Aorta (tissue), 5 donors: ENCODE results near the gene CFHR4. TPM values are rescaled to one million over a fixed set of nuclear protein-coding genes. Genes with fewer than 3 reads are reported as not detected.

Experiments
- ATAC-seq: fragments of 200-7000 bp; cut with Tn5 transposase; one replicate; pipeline ENCODE4 v1.9.1; 2022; ENCODE audit warnings: moderate library complexity; ENCODE audit not compliant: low FRiP score
- DNase-seq, 2 donors: peaks; one replicate each; pipeline ENCODE4 v3.0.0-alpha.2; 2020
- H3K27ac ChIP-seq, 2 donors: one replicate each; pipeline ENCODE4 v1.5.1; 2013; ENCODE audit warnings: low read length in 2 of 2, mild to moderate bottlenecking in 2 of 2, moderate library complexity in 2 of 2, control low read depth in 1 of 2, inconsistent platforms in 1 of 2, low read depth in 1 of 2
- H3K27me3 ChIP-seq, 2 donors: one replicate each; pipeline ENCODE4 v1.6.1; 2013; ENCODE audit warnings: control low read depth in 1 of 2, low read length in 1 of 2, mild to moderate bottlenecking in 1 of 2, moderate library complexity in 1 of 2; ENCODE audit not compliant: insufficient read depth in 2 of 2, control insufficient read depth in 1 of 2
- H3K36me3 ChIP-seq, 2 donors: one replicate each; pipeline ENCODE4 v1.6.1; 2013; ENCODE audit warnings: control low read depth in 1 of 2, low read length in 1 of 2, mild to moderate bottlenecking in 1 of 2; ENCODE audit not compliant: insufficient read depth in 2 of 2, control insufficient read depth in 1 of 2
- H3K4me1 ChIP-seq, 2 donors: one replicate each; pipeline ENCODE4 v1.6.1; 2013; ENCODE audit warnings: low read length in 2 of 2, control low read depth in 1 of 2, mild to moderate bottlenecking in 1 of 2, moderate library complexity in 1 of 2; ENCODE audit not compliant: insufficient read depth in 2 of 2, control insufficient read depth in 1 of 2
- H3K4me3 ChIP-seq, 2 donors: one replicate each; pipeline ENCODE4 v1.5.1; 2013; ENCODE audit warnings: low read length in 2 of 2, control low read depth in 1 of 2, mild to moderate bottlenecking in 1 of 2
- H3K9me3 ChIP-seq: one replicate; pipeline ENCODE4 v1.6.1; 2013; ENCODE audit warnings: mild to moderate bottlenecking, low read length; ENCODE audit not compliant: control insufficient read depth
- WGBS, 2 donors: extraction: QIAGEN DNeasy Blood & Tissue Kit; methylation state at CpG; one replicate each; pipeline ENCODE4 v1.1.7; 2013; 5-methylcytosine and 5-hydroxymethylcytosine counted together
- intact Hi-C, 2 donors: fragments of 100-400 bp; cut with DNase I; formaldehyde crosslinking; loops; one replicate each; pipeline versions ENCODE4 v1.14.2 to v1.15.0; 2022
- polyA plus RNA-seq, 2 donors: library from polyadenylated mRNA; stranded (reverse); fragments of 200-250 nt; gene quantifications; one replicate each; pipeline ENCODE4 v1.2.3, GENCODE V29; 2013
- total RNA-seq, 2 donors: library from RNA; stranded (reverse); fragmentation: NEBNext Ultra II Directional; extraction: Animal tissue kit (Norgen Biotek cat#: 25700); gene quantifications; one replicate each; pipeline ENCODE4 v1.2.1, GENCODE V29; 2021
- donor health status: healthy with polysubstance abuse.
- donor health status: Bipolar disorder and iron deficiency.
- donor health status: DM: no; HTN: no; CAD: no.
- donor health status: DM: no; HTN: no; CAD: no.
- donor health status: DM: yes; HTN: yes; CAD: no.

CFHR4 gene
- total and polyA plus RNA-seq, 4 donors, result not detected

DNA sequence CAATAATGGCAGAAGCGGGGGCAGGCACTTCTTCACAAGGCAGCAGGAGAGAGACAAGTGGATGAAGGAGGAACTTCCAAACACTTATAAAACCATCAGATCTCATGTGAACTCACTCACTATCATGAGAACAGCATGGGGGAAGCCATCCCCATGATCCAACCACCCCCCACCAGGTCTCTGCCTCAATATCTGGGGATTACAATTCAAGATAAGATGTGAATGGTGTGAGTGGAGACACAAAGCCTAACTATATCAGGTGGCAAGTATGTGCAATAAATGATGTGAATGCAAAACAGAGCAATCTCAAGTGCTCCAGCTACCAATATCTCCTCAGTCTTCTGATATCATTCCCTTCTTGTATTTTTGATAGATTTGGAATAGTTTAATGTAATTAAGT, 68.1 kb downstream of the CFHR4 start:
- ATAC-seq (no peak), DNase-seq (peak in 1 of 2 donors; percentile 21)
- H3K4me3 ChIP-seq, result no peak overlapping the region
- no peaks in the 10 kb centered on the region for H3K9me3 ChIP-seq
- WGBS, 2 donors, result 95 to 100% methylated on average over 1 of the region's 1 CpG
- H3K27me3 ChIP-seq, result no peaks in the 10 kb centered on the region
- intact Hi-C loops, result no loop called here
- no peaks in the 10 kb centered on the region for H3K4me1 ChIP-seq
- H3K36me3 ChIP-seq, result no peaks in the 10 kb centered on the region
- H3K27ac ChIP-seq, result no peak overlapping the region

DNA sequence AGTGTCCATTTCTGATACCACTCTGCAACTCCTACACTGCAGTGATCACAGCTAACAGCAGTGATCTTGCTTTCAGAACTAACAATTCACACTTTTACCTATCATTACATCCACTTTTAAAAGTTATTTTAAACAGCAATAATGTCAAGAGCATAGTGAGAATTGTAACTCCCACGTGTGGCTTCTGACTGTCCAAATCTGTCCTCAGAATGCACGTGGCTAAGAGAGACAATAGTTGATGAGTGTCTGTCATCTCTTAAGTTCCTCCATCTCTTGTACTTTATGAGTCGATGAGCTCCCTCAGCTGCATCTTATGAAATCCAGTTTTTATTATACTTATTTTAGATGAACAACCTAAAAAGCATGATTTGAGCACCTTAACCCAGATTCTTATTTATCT, 73.0 kb downstream of the CFHR4 start:
- DNase-seq (no peak), ATAC-seq (no peak)
- intact Hi-C loops, result no loop called here
- H3K4me3 ChIP-seq, result no peak overlapping the region
- no peaks in the 10 kb centered on the region for H3K36me3 ChIP-seq
- H3K27ac ChIP-seq, result no peak overlapping the region
- no peaks in the 10 kb centered on the region for H3K4me1 ChIP-seq
- H3K27me3 ChIP-seq, result no peaks in the 10 kb centered on the region
- H3K9me3 ChIP-seq, result no peaks in the 10 kb centered on the region
- WGBS, 2 donors, result 61 to 65% methylated on average over 3 of the region's 3 CpGs

Other genes with a start within 250 kb of the CFHR4 start
- 100 to 1,000 TPM; 284 to 297 TPM for gene CFH, start 236.0 kb upstream of the CFHR4 start, total RNA-seq
- gene CFH, start 236.0 kb upstream of the CFHR4 start, polyA plus RNA-seq, result 100 to 1,000 TPM in 1 of 2 donors, 10 to 100 TPM in 1; 82.8 to 647 TPM
- gene CFHR3, start 113.2 kb upstream of the CFHR4 start, total RNA-seq, result 1 to 10 TPM in 1 of 2 donors, under 1 TPM in 1; 0.66 to 1.2 TPM
- gene CFHR3, start 113.2 kb upstream of the CFHR4 start, polyA plus RNA-seq, result 1 to 10 TPM in 1 of 2 donors, not detected in 1; 1.6 TPM
- gene CFHR1, start 68.3 kb upstream of the CFHR4 start, total RNA-seq, result 1 to 10 TPM; 1.7 to 1.9 TPM
- 1 to 10 TPM in 1 of 2 donors, under 1 TPM in 1; 0.10 to 1.8 TPM for gene CFHR1, start 68.3 kb upstream of the CFHR4 start, polyA plus RNA-seq
- not detected for gene CFHR2, start 55.7 kb downstream of the CFHR4 start, total RNA-seq
- not detected for gene CFHR2, start 55.7 kb downstream of the CFHR4 start, polyA plus RNA-seq
- gene CFHR5, start 89.5 kb downstream of the CFHR4 start, total RNA-seq, result not detected
- not detected for gene CFHR5, start 89.5 kb downstream of the CFHR4 start, polyA plus RNA-seq
- not detected for gene F13B, start 179.2 kb downstream of the CFHR4 start, total RNA-seq
- not detected for gene F13B, start 179.2 kb downstream of the CFHR4 start, polyA plus RNA-seq